GM12878 (cell line): ENCODE measurements around the gene IFNAR2. TPM values are rescaled to one million over a fixed set of nuclear protein-coding genes. Genes with fewer than 3 reads are reported as not detected.
A peak's percentile ranks its signal among the peaks of the same experiment; 100 is the strongest.

Source experiments
- ATAC-seq: fragments of 200-7000 bp; cut with Tn5 transposase; 3 replicates; pipeline ENCODE4 v1.9.1; 2020; ENCODE audit warnings: mild to moderate bottlenecking, moderate library complexity
- BruUV-seq: library from RNA; stranded (reverse); fragments of 400-500 nt; replicated peaks from 2 replicates; lab custom pipeline; 2021; lab: Mats Ljungman, UMichigan
- CTCF ChIA-PET: fragments of 300-600 bp; sonication (Branson Sonifier 250); formaldehyde crosslinking; extraction: SDS; loops from one replicate; lab custom pipeline; 2021; ENCODE audit warnings: inconsistent platforms; lab: Yijun Ruan, JAX
- POLR2A ChIA-PET: fragments of 350-600 bp; formaldehyde crosslinking; extraction: SDS; loops from one replicate; lab custom pipeline; 2021; ENCODE audit warnings: inconsistent platforms; lab: Charles Lee
- RAD21 ChIA-PET: fragments of 300-600 bp; sonication (Branson Sonifier 250); formaldehyde crosslinking; loops from one replicate; lab custom pipeline; 2023; ENCODE audit warnings: antibody characterized with exemption; ENCODE audit not compliant: unreplicated experiment; lab: Charles Lee
- SMC1A ChIA-PET: fragments of 300-600 bp; sonication (Branson Sonifier 250); formaldehyde crosslinking; loops from one replicate; lab custom pipeline; 2023; ENCODE audit not compliant: unreplicated experiment, uncharacterized antibody; lab: Charles Lee
- DNase-seq: peaks from one replicate; pipeline ENCODE4 v3.0.0-alpha.2; 2011; ENCODE audit warnings: low read depth, low spot score
- FAIRE-seq: peaks from 3 replicates; lab custom pipeline; 2011; peaks lifted over from hg19 to GRCh38; lab: Jason Lieb, UNC
- H2AFZ ChIP-seq: 2 replicates; pipeline ENCODE4 v1.6.0; 2011; ENCODE audit warnings: low read depth, low read length, control low read depth; ENCODE audit not compliant: control insufficient read depth
- H3K27ac ChIP-seq: 2 replicates; pipeline ENCODE4 v1.5.1; 2011; ENCODE audit warnings: control low read depth; ENCODE audit not compliant: control insufficient read depth, insufficient read depth
- H3K27me3 ChIP-seq, 2 experiments: replicated peaks in 1 of 2; 2 replicates each; pipeline versions ENCODE4 v1.6.0 to v1.6.1; 2011; ENCODE audit warnings: low read length in 1 of 2; ENCODE audit not compliant: control insufficient read depth in 2 of 2, insufficient read depth in 2 of 2
- H3K36me3 ChIP-seq, 2 experiments: 2 replicates each; pipeline ENCODE4 v1.5.1; 2011; ENCODE audit warnings: low read length in 1 of 2; ENCODE audit not compliant: control insufficient read depth in 2 of 2, insufficient read depth in 2 of 2
- H3K4me1 ChIP-seq: 2 replicates; pipeline ENCODE4 v1.6.1; 2011; ENCODE audit warnings: mild to moderate bottlenecking, low read length, moderate library complexity, mixed read lengths; ENCODE audit not compliant: control insufficient read depth, insufficient read depth
- H3K4me2 ChIP-seq: 2 replicates; pipeline ENCODE4 v1.6.0; 2011; ENCODE audit warnings: control low read depth; ENCODE audit not compliant: control insufficient read depth, insufficient read depth
- H3K4me3 ChIP-seq: fragments of 200-600 bp; sonication (generic); 2 replicates; pipeline ENCODE4 v1.5.1; 2016
- H3K79me2 ChIP-seq: 2 replicates; pipeline ENCODE4 v1.6.0; 2011; ENCODE audit warnings: low read length; ENCODE audit not compliant: control insufficient read depth, insufficient read depth
- H3K9ac ChIP-seq: 2 replicates; pipeline ENCODE4 v1.8.0; 2011; ENCODE audit warnings: low read length, control low read depth, mixed read lengths; ENCODE audit not compliant: control insufficient read depth, insufficient read depth
- H3K9me3 ChIP-seq: replicated peaks from 3 replicates; pipeline ENCODE4 v1.5.1; 2011; ENCODE audit warnings: mild to moderate bottlenecking, low read length; ENCODE audit not compliant: control insufficient read depth, insufficient read depth
- H4K20me1 ChIP-seq: 2 replicates; pipeline ENCODE4 v1.6.0; 2011; ENCODE audit not compliant: control insufficient read depth, insufficient read depth
- CBX5 ChIP-seq: sonication (generic); IDR thresholded peaks from 2 replicates; pipeline ENCODE4 v1.6.1; 2016; ENCODE audit warnings: low read depth, moderate library complexity, mild to moderate bottlenecking, inconsistent platforms
- GATAD2B ChIP-seq: fragments of 450-650 bp; conservative IDR thresholded peaks from 2 replicates; pipeline ENCODE4 v1.6.1; 2017; ENCODE audit warnings: low read depth, mild to moderate bottlenecking, moderate library complexity
- IKZF1 ChIP-seq: fragments of 450-650 bp; conservative IDR thresholded peaks from 2 replicates; pipeline ENCODE4 v1.6.1; 2017; ENCODE audit warnings: antibody characterized with exemption, mild to moderate bottlenecking
- IKZF2 ChIP-seq, 2 experiments: fragments of 450-650 bp; IDR thresholded peaks; 2 replicates each; pipeline ENCODE4 v1.6.1; 2017; ENCODE audit warnings: mild to moderate bottlenecking in 2 of 2, moderate library complexity in 2 of 2
- RUNX3 ChIP-seq: IDR thresholded peaks from 2 replicates; pipeline ENCODE4 v1.6.1; 2012; ENCODE audit warnings: low read length, inconsistent platforms
- SIX5 ChIP-seq: IDR thresholded peaks from 2 replicates; pipeline ENCODE4 v1.6.1; 2011; ENCODE audit warnings: mild to moderate bottlenecking, low read depth, low read length, moderate library complexity; ENCODE audit not compliant: severe bottlenecking
- ZBTB11 ChIP-seq: fragments of 450-650 bp; formaldehyde crosslinking; IDR thresholded peaks from 2 replicates; pipeline ENCODE4 v1.5.0; 2022; ENCODE audit warnings: mild to moderate bottlenecking, missing genetic modification characterization
- ZBTB33 ChIP-seq: fragments of 450-650 bp; IDR thresholded peaks from 2 replicates; pipeline ENCODE4 v1.6.1; 2017; ENCODE audit warnings: mild to moderate bottlenecking
- WGBS: methylation state at CpG from one replicate; pipeline ENCODE4 v1.1.6; 2016; ENCODE audit warnings: low lambda C conversion rate; ENCODE audit not compliant: insufficient replicate concordance, insufficient coverage; ENCODE audit errors: missing lambda C conversion rate; 5-methylcytosine and 5-hydroxymethylcytosine counted together
- in situ Hi-C: fragments of 300-500 bp; cut with MboI; formaldehyde crosslinking; loops from 9 replicates; pipeline ENCODE4 v1.14.3; 2018; ENCODE audit warnings: mixed read lengths
- intact Hi-C: fragments of 100-400 bp; cut with micrococcal nuclease; formaldehyde crosslinking; loops from one replicate; pipeline ENCODE4 v1.14.2; 2022; ENCODE audit not compliant: unreplicated experiment
- polyA plus RNA-seq, 11 experiments: library from polyadenylated mRNA; depleted of rRNA in 4 of 11; unstranded in 6 of 11; stranded (reverse) in 5 of 11; fragments of >200 nt; fragmentation: Nextera tagmentation in 4 of 11; fragmentation: Illumina TruSeq in 1 of 11; extraction: Ambion mirVana in 4 of 11; extraction: Trizol in 1 of 11; gene quantifications; 1 replicate in 1 of 11; 2 replicates in 10 of 11; pipeline versions ENCODE4 v1.2.1 to v1.2.3, GENCODE V29; 2011 to 2016; ENCODE audit warnings: inconsistent platforms in 2 of 11, missing spikeins in 2 of 11, low read depth in 1 of 11
- total RNA-seq, 4 experiments: library from RNA; depleted of rRNA in 3 of 4; stranded (reverse); fragments of >200 nt in 3 of 4; fragmentation: Illumina TruSeq in 1 of 4; extraction: Trizol in 1 of 4; gene quantifications; 2 replicates each; pipeline versions ENCODE4 v1.2.1 to v1.2.3, GENCODE V29; 2013 to 2021
- TF ChIP-seq, protein P1 (sequence below): fragments of 450-650 bp; IDR thresholded peaks from 2 replicates; pipeline ENCODE4 v1.6.1; 2016; ENCODE audit warnings: mild to moderate bottlenecking

The IFNAR2 gene
- total and polyA plus RNA-seq, 10 of the 15 experiments (the other 5 are each of a cell fraction or from before 2014, with no cell fraction given): 8.5 to 99.7 (median 58.1) TPM

GRCh38 chr21:33207449-33208149 lies 22.1 kb upstream of the IFNAR2 start (continued):
- peak; percentile 55; the same call in 1 of the 2 replicates for TF ChIP-seq IKZF1

DNA sequence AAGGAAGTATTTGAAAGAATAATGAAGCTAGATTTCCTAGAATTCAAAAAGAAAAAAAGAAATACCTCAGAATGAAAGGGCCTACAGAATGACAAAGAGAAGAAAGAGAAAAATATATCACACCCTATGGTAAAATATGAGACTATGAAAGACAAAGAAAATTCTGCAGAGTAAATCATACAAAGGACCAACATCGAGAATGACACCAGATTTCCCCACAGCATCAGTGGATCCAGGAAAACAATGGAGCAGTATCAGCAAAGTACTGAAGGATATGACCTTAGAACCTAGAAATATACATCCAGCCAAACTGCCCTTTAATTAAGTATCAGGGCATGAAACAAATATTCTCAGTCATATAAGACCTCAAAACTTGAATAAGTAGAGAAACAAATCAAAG lies 21.2 kb upstream of the IFNAR2 start:
- no peak overlapping the region for H2AFZ ChIP-seq
- no TSS peak for BruUV-seq
- H3K27ac ChIP-seq: no peak overlapping the region
- intact Hi-C loops (no loop called here), in situ Hi-C loops (no loop called here)
- POLR2A ChIA-PET: interaction anchor here (1.1 kb wide), 1 partner anchor 60 kb away, joined by 3 read pairs; no protein-coding TSS in a partner anchor
- no peak overlapping the region for H3K9ac ChIP-seq
- H3K4me2 ChIP-seq: no peak overlapping the region
- H3K9me3 ChIP-seq: peaks cover 14% of the 10 kb centered on the region; the same call in 2 of the 3 replicates
- no peaks in the 10 kb centered on the region for H3K79me2 ChIP-seq
- no peak overlapping the region for H3K4me3 ChIP-seq
- H3K36me3 ChIP-seq: no peaks in the 10 kb centered on the region
- CTCF ChIA-PET: interaction anchor here (1.0 to 1.6 kb wide), 2 partner anchors 153 to 237 kb away, joined by 3 to 5 read pairs; no protein-coding TSS in a partner anchor
- ATAC-seq (no peak), DNase-seq (no peak), FAIRE-seq (no peak)
- RAD21 ChIA-PET: no interaction called here
- SMC1A ChIA-PET: interaction anchor here (1.1 to 2.1 kb wide), 7 partner anchors 11 to 236 kb away, joined by 3 to 13 read pairs (median 4); no protein-coding TSS in a partner anchor
- no peaks in the 10 kb centered on the region for H3K27me3 ChIP-seq
- no peaks in the 10 kb centered on the region for H4K20me1 ChIP-seq
- WGBS: 100% methylated on average over 1 of the region's 1 CpG
- TF ChIP-seq SIX5 (no peak), ZBTB33 (no peak), IKZF2 (IDR thresholded peaks at IDR 0.05) (0 out of 4 replicates have a peak, but pooled peaks of 1 of the 2 experiments have one; percentile 15), ZBTB11 (CRISPR knock-in tag) (no peak), RUNX3 (0 out of 2 replicates have a peak, but pooled peaks have one; percentile 8), CBX5 (peak; percentile 97), GATAD2B (no peak)
- TF ChIP-seq, protein P1, sequence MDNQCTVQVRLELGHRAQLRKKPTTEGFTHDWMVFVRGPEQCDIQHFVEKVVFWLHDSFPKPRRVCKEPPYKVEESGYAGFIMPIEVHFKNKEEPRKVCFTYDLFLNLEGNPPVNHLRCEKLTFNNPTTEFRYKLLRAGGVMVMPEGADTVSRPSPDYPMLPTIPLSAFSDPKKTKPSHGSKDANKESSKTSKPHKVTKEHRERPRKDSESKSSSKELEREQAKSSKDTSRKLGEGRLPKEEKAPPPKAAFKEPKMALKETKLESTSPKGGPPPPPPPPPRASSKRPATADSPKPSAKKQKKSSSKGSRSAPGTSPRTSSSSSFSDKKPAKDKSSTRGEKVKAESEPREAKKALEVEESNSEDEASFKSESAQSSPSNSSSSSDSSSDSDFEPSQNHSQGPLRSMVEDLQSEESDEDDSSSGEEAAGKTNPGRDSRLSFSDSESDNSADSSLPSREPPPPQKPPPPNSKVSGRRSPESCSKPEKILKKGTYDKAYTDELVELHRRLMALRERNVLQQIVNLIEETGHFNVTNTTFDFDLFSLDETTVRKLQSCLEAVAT: 0 out of 2 replicates have a peak, but pooled peaks have one; percentile 16
- peaks cover 31% of the 10 kb centered on the region for H3K4me1 ChIP-seq
